Aorta (tissue), 5 donors: ENCODE data around the gene CYP4F2. TPM values are rescaled to one million over a fixed set of nuclear protein-coding genes. Genes with fewer than 3 reads are reported as not detected.
"Not testable (repeated sequence)": the region's sequence is repeated elsewhere in the genome, so short reads cannot be mapped to it uniquely, and the experiment has no call there.

ENCODE experiments used
- ATAC-seq: fragments of 200-7000 bp; cut with Tn5 transposase; one replicate; pipeline ENCODE4 v1.9.1; 2022; ENCODE audit warnings: moderate library complexity; ENCODE audit not compliant: low FRiP score
- DNase-seq, 2 donors: peaks; one replicate each; pipeline ENCODE4 v3.0.0-alpha.2; 2020
- H3K27ac ChIP-seq, 2 donors: one replicate each; pipeline ENCODE4 v1.5.1; 2013; ENCODE audit warnings: low read length in 2 of 2, mild to moderate bottlenecking in 2 of 2, moderate library complexity in 2 of 2, control low read depth in 1 of 2, inconsistent platforms in 1 of 2, low read depth in 1 of 2
- H3K27me3 ChIP-seq, 2 donors: one replicate each; pipeline ENCODE4 v1.6.1; 2013; ENCODE audit warnings: control low read depth in 1 of 2, low read length in 1 of 2, mild to moderate bottlenecking in 1 of 2, moderate library complexity in 1 of 2; ENCODE audit not compliant: insufficient read depth in 2 of 2, control insufficient read depth in 1 of 2
- H3K36me3 ChIP-seq, 2 donors: one replicate each; pipeline ENCODE4 v1.6.1; 2013; ENCODE audit warnings: control low read depth in 1 of 2, low read length in 1 of 2, mild to moderate bottlenecking in 1 of 2; ENCODE audit not compliant: insufficient read depth in 2 of 2, control insufficient read depth in 1 of 2
- H3K4me1 ChIP-seq, 2 donors: one replicate each; pipeline ENCODE4 v1.6.1; 2013; ENCODE audit warnings: low read length in 2 of 2, control low read depth in 1 of 2, mild to moderate bottlenecking in 1 of 2, moderate library complexity in 1 of 2; ENCODE audit not compliant: insufficient read depth in 2 of 2, control insufficient read depth in 1 of 2
- H3K4me3 ChIP-seq, 2 donors: one replicate each; pipeline ENCODE4 v1.5.1; 2013; ENCODE audit warnings: low read length in 2 of 2, control low read depth in 1 of 2, mild to moderate bottlenecking in 1 of 2
- H3K9me3 ChIP-seq: one replicate; pipeline ENCODE4 v1.6.1; 2013; ENCODE audit warnings: mild to moderate bottlenecking, low read length; ENCODE audit not compliant: control insufficient read depth
- WGBS, 2 donors: extraction: QIAGEN DNeasy Blood & Tissue Kit; methylation state at CpG; one replicate each; pipeline ENCODE4 v1.1.7; 2013; 5-methylcytosine and 5-hydroxymethylcytosine counted together
- intact Hi-C, 2 donors: fragments of 100-400 bp; cut with DNase I; formaldehyde crosslinking; loops; one replicate each; pipeline versions ENCODE4 v1.14.2 to v1.15.0; 2022
- polyA plus RNA-seq, 2 donors: library from polyadenylated mRNA; stranded (reverse); fragments of 200-250 nt; gene quantifications; one replicate each; pipeline ENCODE4 v1.2.3, GENCODE V29; 2013
- total RNA-seq, 2 donors: library from RNA; stranded (reverse); fragmentation: NEBNext Ultra II Directional; extraction: Animal tissue kit (Norgen Biotek cat#: 25700); gene quantifications; one replicate each; pipeline ENCODE4 v1.2.1, GENCODE V29; 2021
- donor health status: healthy with polysubstance abuse.
- donor health status: Bipolar disorder and iron deficiency.
- donor health status: DM: no; HTN: no; CAD: no.
- donor health status: DM: no; HTN: no; CAD: no.
- donor health status: DM: yes; HTN: yes; CAD: no.

The CYP4F2 gene
- total and polyA plus RNA-seq, 4 donors: 4.4 TPM; not detected in 3

GRCh38 chr19:15837221-15837731 is 60.6 kb downstream of the CYP4F2 start:
- H3K27ac ChIP-seq: peak overlapping the region in 1 of 2 donors; percentile 48
- H3K4me1 ChIP-seq: no peaks in the 10 kb centered on the region
- H3K9me3 ChIP-seq: no peaks in the 10 kb centered on the region
- H3K36me3 ChIP-seq: no peaks in the 10 kb centered on the region
- intact Hi-C loops: loop anchor here in 1 of 2 donors (2.0 kb wide), 1 partner anchor 348 kb away; the partner anchor contains the start of gene FAM32A
- no peaks in the 10 kb centered on the region for H3K27me3 ChIP-seq
- ATAC-seq (no peak), DNase-seq (no peak)
- 1% methylated on average over 9 of the region's 9 CpGs for WGBS, 2 donors
- peak overlapping the region; percentile 27 to 42 for H3K4me3 ChIP-seq

GRCh38 chr19:15836330-15837220 is 61.3 kb downstream of the CYP4F2 start:
- Histone ChIP-seq H3K4me1 (no peaks in the 10 kb centered on the region), H3K27ac (peak overlapping the region; percentile 57 to 84), H3K9me3 (no peaks in the 10 kb centered on the region), H3K27me3 (no peaks in the 10 kb centered on the region), H3K4me3 (peak overlapping the region; percentile 39 to 42), H3K36me3 (no peaks in the 10 kb centered on the region)
- 0% methylated on average over 60 to 65 of the region's 65 CpGs for WGBS, 2 donors
- DNase-seq (peak; percentile 97 to 98), ATAC-seq (peak; percentile 99)
- intact Hi-C loops: loop anchor here in 1 of 2 donors (2.0 kb wide), 1 partner anchor 348 kb away; the partner anchor contains the start of gene FAM32A

- Histone ChIP-seq H3K4me3 (peak overlapping the region; percentile 39 to 42), H3K27ac (peak overlapping the region in 1 of 2 donors; percentile 84)
- DNase-seq, H3K27me3 ChIP-seq, ATAC-seq, H3K36me3 ChIP-seq, H3K9me3 ChIP-seq, H3K4me1 ChIP-seq: not testable (repeated sequence)
- intact Hi-C loops: loop anchor here in 1 of 2 donors (2.0 kb wide), 1 partner anchor 349 kb away; the partner anchor contains the start of gene FAM32A
- whole genome bisulfite sequencing, 2 donors: 44 to 46% methylated on average over 11 of the region's 11 CpGs
These were observed 62.1 kb downstream of the CYP4F2 start for GRCh38 chr19:15835565-15836329.

- ATAC-seq, H3K4me1 ChIP-seq, H3K27me3 ChIP-seq, DNase-seq, H3K4me3 ChIP-seq, H3K9me3 ChIP-seq, intact Hi-C loops, H3K36me3 ChIP-seq, H3K27ac ChIP-seq: not testable (repeated sequence)
- WGBS, 2 donors: 93 to 94% methylated on average over 3 of the region's 3 CpGs
These were observed 63.6 kb downstream of the CYP4F2 start for GRCh38 chr19:15834232-15834631.

- intact Hi-C loops: no loop called here
- no peaks in the 10 kb centered on the region for H3K27me3 ChIP-seq
- WGBS, 2 donors: 80 to 84% methylated on average over 5 of the region's 5 CpGs
- no peaks in the 10 kb centered on the region for H3K36me3 ChIP-seq
- no peaks in the 10 kb centered on the region for H3K9me3 ChIP-seq
- no peak for ATAC-seq
- no peaks in the 10 kb centered on the region for H3K4me1 ChIP-seq
- H3K27ac ChIP-seq: no peak overlapping the region
- H3K4me3 ChIP-seq: no peak overlapping the region
- no peak for DNase-seq
These were observed 66.2 kb downstream of the CYP4F2 start for GRCh38 chr19:15831626-15832025.

GRCh38 chr19:15829786-15830185 is 68.1 kb downstream of the CYP4F2 start:
- 79 to 87% methylated on average over 8 of the region's 8 CpGs for WGBS, 2 donors
- intact Hi-C loops: no loop called here

GRCh38 chr19:15829306-15829698 is 68.6 kb downstream of the CYP4F2 start:
- ATAC-seq (no peak), DNase-seq (no peak)
- Histone ChIP-seq H3K9me3 (no peaks in the 10 kb centered on the region), H3K4me1 (no peaks in the 10 kb centered on the region), H3K27ac (no peak overlapping the region), H3K27me3 (no peaks in the 10 kb centered on the region), H3K36me3 (no peaks in the 10 kb centered on the region), H3K4me3 (no peak overlapping the region)
- WGBS, 2 donors: 87 to 88% methylated on average over 10 of the region's 10 CpGs
- intact Hi-C loops: no loop called here

More at GRCh38 chr19:15829786-15830185, 68.1 kb downstream of the CYP4F2 start:
- no peak overlapping the region for H3K4me3 ChIP-seq
- H3K27ac ChIP-seq: no peak overlapping the region
- DNase-seq (no peak), ATAC-seq (no peak)
- H3K27me3 ChIP-seq: no peaks in the 10 kb centered on the region
- no peaks in the 10 kb centered on the region for H3K4me1 ChIP-seq
- no peaks in the 10 kb centered on the region for H3K9me3 ChIP-seq
- no peaks in the 10 kb centered on the region for H3K36me3 ChIP-seq

GRCh38 chr19:15828611-15829305 is 69.1 kb downstream of the CYP4F2 start:
- ATAC-seq, H3K4me3 ChIP-seq, intact Hi-C loops: not testable (repeated sequence)

More at GRCh38 chr19:15828611-15829305, 69.1 kb downstream of the CYP4F2 start:
- H3K9me3 ChIP-seq, H3K4me1 ChIP-seq, H3K36me3 ChIP-seq, DNase-seq, H3K27me3 ChIP-seq, H3K27ac ChIP-seq: not testable (repeated sequence)
- 59 to 72% methylated on average over 13 of the region's 13 CpGs for WGBS, 2 donors
